WTC11 (cell line): ENCODE results near the gene MARCKS. TPM values are rescaled to one million over a fixed set of nuclear protein-coding genes. Genes with fewer than 3 reads are reported as not detected.

ENCODE experiments used
- ATAC-seq: fragments of 200-7000 bp; cut with Tn5 transposase; 2 replicates; pipeline ENCODE4 v1.10.0; 2021; ENCODE audit warnings: mild to moderate bottlenecking, moderate library complexity
- CTCF ChIA-PET: fragments of 300-600 bp; sonication (Branson Sonifier 250); formaldehyde crosslinking; loops from one replicate; lab custom pipeline; 2021; ENCODE audit warnings: antibody characterized with exemption; lab: Charles Lee
- POLR2A ChIA-PET: fragments of 350-600 bp; sonication (Branson Sonifier 250); formaldehyde crosslinking; loops from one replicate; lab custom pipeline; 2021; ENCODE audit warnings: antibody characterized with exemption; lab: Charles Lee
- DNase-seq: peaks from one replicate; pipeline ENCODE4 v3.0.0; 2021; ENCODE audit warnings: low spot score
- H3K27ac Mint-ChIP-seq: 2 replicates; pipeline ENCODE4 v1.8.0; 2021; ENCODE audit warnings: mixed read lengths
- H3K27me3 Mint-ChIP-seq: 2 replicates; pipeline ENCODE4 v1.8.0; 2021; ENCODE audit warnings: low read depth, mild to moderate bottlenecking, moderate library complexity, mixed read lengths
- H3K36me3 Mint-ChIP-seq: 2 replicates; pipeline ENCODE4 v1.8.0; 2021; ENCODE audit warnings: mixed read lengths
- H3K4me1 Mint-ChIP-seq: 2 replicates; pipeline ENCODE4 v1.8.0; 2022; ENCODE audit warnings: mixed read lengths
- H3K4me3 Mint-ChIP-seq: 2 replicates; pipeline ENCODE4 v1.8.0; 2021; ENCODE audit warnings: mild to moderate bottlenecking, moderate library complexity, mixed read lengths
- H3K9me3 Mint-ChIP-seq: 2 replicates; pipeline ENCODE4 v1.8.0; 2021; ENCODE audit warnings: mixed read lengths
- AFF4 ChIP-seq: sonication (generic); formaldehyde crosslinking; IDR thresholded peaks from 2 replicates; pipeline ENCODE4 v1.8.1; 2023; ENCODE audit warnings: mild to moderate bottlenecking, missing genetic modification reagents, borderline replicate concordance
- EMX1 ChIP-seq: fragments of 250-450 bp; sonication (Bioruptor Pico); IDR thresholded peaks from 2 replicates; pipeline ENCODE4 v1.8.0; 2021; ENCODE audit warnings: mild to moderate bottlenecking
- IRF1 ChIP-seq: sonication (generic); formaldehyde crosslinking; IDR thresholded peaks from 2 replicates; pipeline ENCODE4 v1.8.0; 2023; ENCODE audit warnings: missing genetic modification reagents
- KAT7 ChIP-seq: sonication (generic); formaldehyde crosslinking; IDR thresholded peaks from 2 replicates; pipeline ENCODE4 v1.8.1; 2023; ENCODE audit warnings: missing genetic modification reagents, mild to moderate bottlenecking, borderline replicate concordance
- PREB ChIP-seq: sonication (generic); formaldehyde crosslinking; IDR thresholded peaks from 2 replicates; pipeline ENCODE4 v1.8.1; 2022; ENCODE audit warnings: mild to moderate bottlenecking, missing genetic modification reagents, moderate library complexity, borderline replicate concordance
- ZBTB21 ChIP-seq: sonication (generic); formaldehyde crosslinking; IDR thresholded peaks from 2 replicates; pipeline ENCODE4 v1.8.1; 2023; ENCODE audit warnings: mild to moderate bottlenecking, missing genetic modification reagents, borderline replicate concordance
- ZMAT4 ChIP-seq: fragments of 250-450 bp; sonication (Bioruptor Pico); IDR thresholded peaks from 2 replicates; pipeline ENCODE4 v1.9.0; 2021; ENCODE audit warnings: mild to moderate bottlenecking
- ZNF232 ChIP-seq: sonication (generic); formaldehyde crosslinking; IDR thresholded peaks from 2 replicates; pipeline ENCODE4 v1.8.0; 2022; ENCODE audit warnings: mild to moderate bottlenecking, missing genetic modification reagents
- ZNF396 ChIP-seq: fragments of 250-450 bp; sonication (Bioruptor Pico); IDR thresholded peaks from 2 replicates; pipeline ENCODE4 v1.8.0; 2021; ENCODE audit warnings: mild to moderate bottlenecking, moderate library complexity, borderline replicate concordance
- ZNF416 ChIP-seq: fragments of 250-450 bp; sonication (Bioruptor Pico); IDR thresholded peaks from 2 replicates; pipeline ENCODE4 v1.9.0; 2021; ENCODE audit warnings: mild to moderate bottlenecking, inconsistent platforms
- total RNA-seq: library from RNA; stranded (reverse); gene quantifications from 3 replicates; pipeline ENCODE4 v1.2.3, GENCODE V29; 2021
- TF ChIP-seq, protein P1 (sequence below): sonication (generic); formaldehyde crosslinking; IDR thresholded peaks from 2 replicates; pipeline ENCODE4 v1.8.0; 2023; ENCODE audit warnings: missing genetic modification reagents, mild to moderate bottlenecking, borderline replicate concordance
- TF ChIP-seq, protein P2 (sequence below): fragments of 250-450 bp; sonication (Bioruptor Pico); IDR thresholded peaks from 2 replicates; pipeline ENCODE4 v1.9.0; 2021; ENCODE audit warnings: mild to moderate bottlenecking, borderline replicate concordance
- TF ChIP-seq, protein P3 (sequence below): sonication (generic); formaldehyde crosslinking; IDR thresholded peaks from 2 replicates; pipeline ENCODE4 v1.8.1; 2023; ENCODE audit warnings: mild to moderate bottlenecking, moderate library complexity, missing genetic modification reagents

The MARCKS gene
- total RNA-seq, 1 experiment from 2014 or later = 95.1 TPM

DNA sequence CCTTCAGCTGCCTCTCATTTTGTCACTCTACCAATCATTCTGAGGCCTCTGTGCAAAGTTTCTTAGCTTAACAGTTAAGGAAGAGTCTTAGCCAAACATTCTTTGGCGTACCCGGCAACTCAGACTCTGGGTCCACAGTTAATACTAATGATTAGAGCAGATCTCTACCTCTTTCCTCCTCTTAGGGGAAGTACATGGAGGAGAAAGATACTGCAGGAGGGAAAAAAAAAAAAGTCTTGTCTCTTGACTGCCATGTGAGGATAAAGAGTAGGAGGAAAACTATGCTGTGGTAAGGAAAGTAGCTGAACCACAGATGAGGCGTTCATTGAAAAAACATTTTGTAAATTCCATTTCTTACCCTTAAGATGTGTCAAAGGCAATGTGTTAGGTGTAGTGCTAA lies 44.0 kb upstream of the MARCKS start (continued):
- TF ChIP-seq, protein P1, sequence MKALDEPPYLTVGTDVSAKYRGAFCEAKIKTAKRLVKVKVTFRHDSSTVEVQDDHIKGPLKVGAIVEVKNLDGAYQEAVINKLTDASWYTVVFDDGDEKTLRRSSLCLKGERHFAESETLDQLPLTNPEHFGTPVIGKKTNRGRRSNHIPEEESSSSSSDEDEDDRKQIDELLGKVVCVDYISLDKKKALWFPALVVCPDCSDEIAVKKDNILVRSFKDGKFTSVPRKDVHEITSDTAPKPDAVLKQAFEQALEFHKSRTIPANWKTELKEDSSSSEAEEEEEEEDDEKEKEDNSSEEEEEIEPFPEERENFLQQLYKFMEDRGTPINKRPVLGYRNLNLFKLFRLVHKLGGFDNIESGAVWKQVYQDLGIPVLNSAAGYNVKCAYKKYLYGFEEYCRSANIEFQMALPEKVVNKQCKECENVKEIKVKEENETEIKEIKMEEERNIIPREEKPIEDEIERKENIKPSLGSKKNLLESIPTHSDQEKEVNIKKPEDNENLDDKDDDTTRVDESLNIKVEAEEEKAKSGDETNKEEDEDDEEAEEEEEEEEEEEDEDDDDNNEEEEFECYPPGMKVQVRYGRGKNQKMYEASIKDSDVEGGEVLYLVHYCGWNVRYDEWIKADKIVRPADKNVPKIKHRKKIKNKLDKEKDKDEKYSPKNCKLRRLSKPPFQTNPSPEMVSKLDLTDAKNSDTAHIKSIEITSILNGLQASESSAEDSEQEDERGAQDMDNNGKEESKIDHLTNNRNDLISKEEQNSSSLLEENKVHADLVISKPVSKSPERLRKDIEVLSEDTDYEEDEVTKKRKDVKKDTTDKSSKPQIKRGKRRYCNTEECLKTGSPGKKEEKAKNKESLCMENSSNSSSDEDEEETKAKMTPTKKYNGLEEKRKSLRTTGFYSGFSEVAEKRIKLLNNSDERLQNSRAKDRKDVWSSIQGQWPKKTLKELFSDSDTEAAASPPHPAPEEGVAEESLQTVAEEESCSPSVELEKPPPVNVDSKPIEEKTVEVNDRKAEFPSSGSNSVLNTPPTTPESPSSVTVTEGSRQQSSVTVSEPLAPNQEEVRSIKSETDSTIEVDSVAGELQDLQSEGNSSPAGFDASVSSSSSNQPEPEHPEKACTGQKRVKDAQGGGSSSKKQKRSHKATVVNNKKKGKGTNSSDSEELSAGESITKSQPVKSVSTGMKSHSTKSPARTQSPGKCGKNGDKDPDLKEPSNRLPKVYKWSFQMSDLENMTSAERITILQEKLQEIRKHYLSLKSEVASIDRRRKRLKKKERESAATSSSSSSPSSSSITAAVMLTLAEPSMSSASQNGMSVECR (CRISPR knock-in tag) = no peak
- TF ChIP-seq KAT7 (no peak), IRF1 (CRISPR knock-in tag) (no peak), ZMAT4 (no peak), ZNF232 (CRISPR knock-in tag) (no peak), ZNF416 (CRISPR knock-in tag) (no peak), AFF4 (CRISPR knock-in tag) (no peak), ZNF396 (CRISPR knock-in tag) (no peak)
- TF ChIP-seq, protein P2, sequence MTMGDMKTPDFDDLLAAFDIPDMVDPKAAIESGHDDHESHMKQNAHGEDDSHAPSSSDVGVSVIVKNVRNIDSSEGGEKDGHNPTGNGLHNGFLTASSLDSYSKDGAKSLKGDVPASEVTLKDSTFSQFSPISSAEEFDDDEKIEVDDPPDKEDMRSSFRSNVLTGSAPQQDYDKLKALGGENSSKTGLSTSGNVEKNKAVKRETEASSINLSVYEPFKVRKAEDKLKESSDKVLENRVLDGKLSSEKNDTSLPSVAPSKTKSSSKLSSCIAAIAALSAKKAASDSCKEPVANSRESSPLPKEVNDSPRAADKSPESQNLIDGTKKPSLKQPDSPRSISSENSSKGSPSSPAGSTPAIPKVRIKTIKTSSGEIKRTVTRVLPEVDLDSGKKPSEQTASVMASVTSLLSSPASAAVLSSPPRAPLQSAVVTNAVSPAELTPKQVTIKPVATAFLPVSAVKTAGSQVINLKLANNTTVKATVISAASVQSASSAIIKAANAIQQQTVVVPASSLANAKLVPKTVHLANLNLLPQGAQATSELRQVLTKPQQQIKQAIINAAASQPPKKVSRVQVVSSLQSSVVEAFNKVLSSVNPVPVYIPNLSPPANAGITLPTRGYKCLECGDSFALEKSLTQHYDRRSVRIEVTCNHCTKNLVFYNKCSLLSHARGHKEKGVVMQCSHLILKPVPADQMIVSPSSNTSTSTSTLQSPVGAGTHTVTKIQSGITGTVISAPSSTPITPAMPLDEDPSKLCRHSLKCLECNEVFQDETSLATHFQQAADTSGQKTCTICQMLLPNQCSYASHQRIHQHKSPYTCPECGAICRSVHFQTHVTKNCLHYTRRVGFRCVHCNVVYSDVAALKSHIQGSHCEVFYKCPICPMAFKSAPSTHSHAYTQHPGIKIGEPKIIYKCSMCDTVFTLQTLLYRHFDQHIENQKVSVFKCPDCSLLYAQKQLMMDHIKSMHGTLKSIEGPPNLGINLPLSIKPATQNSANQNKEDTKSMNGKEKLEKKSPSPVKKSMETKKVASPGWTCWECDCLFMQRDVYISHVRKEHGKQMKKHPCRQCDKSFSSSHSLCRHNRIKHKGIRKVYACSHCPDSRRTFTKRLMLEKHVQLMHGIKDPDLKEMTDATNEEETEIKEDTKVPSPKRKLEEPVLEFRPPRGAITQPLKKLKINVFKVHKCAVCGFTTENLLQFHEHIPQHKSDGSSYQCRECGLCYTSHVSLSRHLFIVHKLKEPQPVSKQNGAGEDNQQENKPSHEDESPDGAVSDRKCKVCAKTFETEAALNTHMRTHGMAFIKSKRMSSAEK (CRISPR knock-in tag) = no peak

DNA sequence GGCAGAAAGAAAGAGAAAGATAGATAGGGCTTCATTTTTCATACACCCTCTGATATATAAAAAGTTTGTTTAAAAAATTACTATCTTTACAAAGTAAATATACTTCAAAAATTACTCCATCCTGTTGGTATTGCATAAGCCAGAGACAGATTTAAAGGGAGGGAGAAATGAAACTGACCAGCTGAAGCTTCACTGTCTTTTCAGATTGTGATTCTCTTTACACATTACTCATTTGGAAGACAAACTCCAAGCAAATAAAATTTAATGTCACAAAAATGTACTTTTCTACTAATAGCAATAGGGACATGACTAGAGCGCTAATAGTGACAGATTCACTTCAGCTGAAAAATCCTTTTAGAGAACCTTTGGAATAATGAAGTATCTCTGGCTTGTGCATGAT lies 38.6 kb upstream of the MARCKS start:
- Mint-ChIP-seq H3K4me1 (no peaks in the 10 kb centered on the region), H3K27me3 (no peaks in the 10 kb centered on the region), H3K9me3 (peaks cover 6% of the 10 kb centered on the region), H3K27ac (no peak overlapping the region), H3K4me3 (no peak overlapping the region), H3K36me3 (no peaks in the 10 kb centered on the region)
- POLR2A ChIA-PET = no interaction called here
- DNase-seq (no peak), ATAC-seq (no peak)
- CTCF ChIA-PET = no interaction called here
- TF ChIP-seq EMX1 (CRISPR knock-in tag) (no peak), PREB (CRISPR knock-in tag) (no peak), AFF4 (CRISPR knock-in tag) (no peak), ZBTB21 (CRISPR knock-in tag) (no peak), IRF1 (CRISPR knock-in tag) (no peak)
- TF ChIP-seq, protein P3, sequence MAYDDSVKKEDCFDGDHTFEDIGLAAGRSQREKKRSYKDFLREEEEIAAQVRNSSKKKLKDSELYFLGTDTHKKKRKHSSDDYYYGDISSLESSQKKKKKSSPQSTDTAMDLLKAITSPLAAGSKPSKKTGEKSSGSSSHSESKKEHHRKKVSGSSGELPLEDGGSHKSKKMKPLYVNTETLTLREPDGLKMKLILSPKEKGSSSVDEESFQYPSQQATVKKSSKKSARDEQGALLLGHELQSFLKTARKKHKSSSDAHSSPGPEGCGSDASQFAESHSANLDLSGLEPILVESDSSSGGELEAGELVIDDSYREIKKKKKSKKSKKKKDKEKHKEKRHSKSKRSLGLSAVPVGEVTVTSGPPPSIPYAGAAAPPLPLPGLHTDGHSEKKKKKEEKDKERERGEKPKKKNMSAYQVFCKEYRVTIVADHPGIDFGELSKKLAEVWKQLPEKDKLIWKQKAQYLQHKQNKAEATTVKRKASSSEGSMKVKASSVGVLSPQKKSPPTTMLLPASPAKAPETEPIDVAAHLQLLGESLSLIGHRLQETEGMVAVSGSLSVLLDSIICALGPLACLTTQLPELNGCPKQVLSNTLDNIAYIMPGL = no peak
